IPS-20b (cell line): ENCODE measurements around the gene MYL5.
"Not testable (repeated sequence)": the region's sequence is repeated elsewhere in the genome, so short reads cannot be mapped to it uniquely, and the experiment has no call there.

Experiments
- H3K27ac ChIP-seq: one replicate; pipeline ENCODE4 v1.5.1; 2013; ENCODE audit warnings: low read length
- H3K27me3 ChIP-seq: 2 replicates; pipeline ENCODE4 v1.6.1; 2013; ENCODE audit warnings: mild to moderate bottlenecking, low read length, inconsistent platforms; ENCODE audit not compliant: insufficient read depth
- H3K36me3 ChIP-seq: 2 replicates; pipeline ENCODE4 v1.6.1; 2013; ENCODE audit warnings: low read depth, mild to moderate bottlenecking, inconsistent platforms, low read length, moderate library complexity; ENCODE audit not compliant: insufficient read depth
- H3K4me1 ChIP-seq: 2 replicates; pipeline ENCODE4 v1.6.1; 2013; ENCODE audit warnings: mild to moderate bottlenecking, control low read depth, inconsistent platforms, low read length, moderate library complexity; ENCODE audit not compliant: insufficient read depth
- H3K4me3 ChIP-seq: 2 replicates; pipeline ENCODE4 v1.5.1; 2013; ENCODE audit warnings: mild to moderate bottlenecking, low read length, inconsistent platforms
- H3K9ac ChIP-seq: 2 replicates; pipeline ENCODE4 v1.6.1; 2013; ENCODE audit warnings: low read depth, mild to moderate bottlenecking, inconsistent platforms, low read length, moderate library complexity
- H3K9me3 ChIP-seq: 2 replicates; pipeline ENCODE4 v1.6.1; 2013; ENCODE audit warnings: mild to moderate bottlenecking, low read depth, low read length, inconsistent platforms; ENCODE audit not compliant: insufficient read depth

The MYL5 gene

GRCh38 chr4:687048-687970 lies 13.0 kb downstream of the MYL5 start:
- Histone ChIP-seq H3K27me3 (peaks cover 19% of the 10 kb centered on the region; the same call in 1 of the 2 replicates), H3K9ac (no peak overlapping the region), H3K4me3 (no peak overlapping the region), H3K27ac (no peak overlapping the region), H3K4me1 (peaks cover 5% of the 10 kb centered on the region; the same call in 1 of the 2 replicates), H3K9me3 (no peaks in the 10 kb centered on the region), H3K36me3 (no peaks in the 10 kb centered on the region)

DNA sequence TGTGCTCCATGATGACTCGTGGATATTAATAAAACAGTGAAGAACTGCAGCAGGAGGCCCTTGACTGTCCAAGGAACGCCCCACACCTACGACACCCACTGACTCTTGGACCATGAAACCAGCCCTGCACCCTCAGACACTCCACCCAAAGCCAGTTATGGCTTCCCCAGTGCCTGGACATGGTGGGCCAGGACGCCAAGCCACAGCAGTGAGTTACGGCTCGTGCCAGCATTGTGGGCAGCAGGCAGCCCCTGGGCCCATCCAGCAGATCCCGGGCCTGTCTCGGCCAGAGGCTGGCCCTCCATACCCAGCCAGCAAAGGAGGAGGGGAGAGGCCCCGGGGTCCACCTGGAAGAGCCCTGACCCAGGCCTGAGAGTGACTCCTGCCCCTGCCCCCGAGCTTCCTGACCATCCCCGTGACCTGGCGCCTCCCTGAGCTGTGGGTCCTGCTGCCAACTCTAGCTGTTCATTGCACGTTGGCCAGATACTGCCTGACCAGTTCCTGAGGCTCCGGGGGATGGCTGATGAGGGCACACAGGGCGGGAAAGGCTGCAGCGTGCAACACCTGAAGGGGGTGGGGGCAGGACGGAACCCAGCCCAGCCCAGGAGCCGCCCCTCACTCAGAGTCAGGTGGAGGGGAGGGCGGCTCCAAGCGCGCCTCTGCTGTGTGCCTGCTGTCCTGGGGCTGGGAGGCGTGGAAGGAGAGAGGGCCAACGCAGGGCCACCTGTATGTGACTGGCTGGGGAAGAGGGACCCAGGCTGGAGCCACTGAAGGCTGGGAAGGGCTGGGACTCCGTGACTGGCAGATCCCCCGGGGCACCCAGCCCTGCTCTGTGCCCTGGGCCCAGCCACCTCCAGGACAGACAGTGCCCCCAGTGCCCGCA lies 13.9 kb downstream of the MYL5 start:
- Histone ChIP-seq H3K4me3 (peak overlapping the region; percentile 60), H3K9ac (peak overlapping the region; percentile 41; the same call in 1 of the 2 replicates)

GRCh38 chr4:688854-689681 lies 14.7 kb downstream of the MYL5 start, which contains the start of gene SLC49A3:
Gene SLC49A3, minus strand, starts transcription at chr4:689151. Its CDS starts 24 bp downstream, at chr4:689127.
- Histone ChIP-seq H3K9ac (peak within 1 kb of the TSS; percentile 55; the same call in 1 of the 2 replicates), H3K9me3 (no peaks in the 10 kb centered on the region), H3K4me1 (peaks cover 5% of the 10 kb centered on the region), H3K27ac (no peak within 1 kb of the TSS), H3K27me3 (peaks cover 19% of the 10 kb centered on the region; the same call in 1 of the 2 replicates), H3K36me3 (no peaks in the 10 kb centered on the region), H3K4me3 (peak within 1 kb of the TSS; percentile 60)

More for the DNA sequence above, 13.9 kb downstream of the MYL5 start:
- peaks cover 5% of the 10 kb centered on the region for H3K4me1 ChIP-seq
- H3K9me3 ChIP-seq: no peaks in the 10 kb centered on the region
- H3K27ac ChIP-seq: no peak overlapping the region
- peaks cover 19% of the 10 kb centered on the region; the same call in 1 of the 2 replicates for H3K27me3 ChIP-seq
- no peaks in the 10 kb centered on the region for H3K36me3 ChIP-seq

GRCh38 chr4:689723-690122 lies 15.4 kb downstream of the MYL5 start:
- Histone ChIP-seq H3K4me3 (peak overlapping the region; percentile 60; the same call in 1 of the 2 replicates), H3K27me3 (peaks cover 19% of the 10 kb centered on the region; the same call in 1 of the 2 replicates), H3K27ac (no peak overlapping the region), H3K4me1 (peaks cover 5% of the 10 kb centered on the region), H3K9ac (peak overlapping the region; percentile 55; the same call in 1 of the 2 replicates), H3K9me3 (peaks cover 2% of the 10 kb centered on the region; the same call in 1 of the 2 replicates), H3K36me3 (no peaks in the 10 kb centered on the region)

GRCh38 chr4:692771-693554 lies 18.6 kb downstream of the MYL5 start:
- Histone ChIP-seq H3K27ac (no peak overlapping the region), H3K36me3 (no peaks in the 10 kb centered on the region), H3K4me1 (peaks cover 5% of the 10 kb centered on the region), H3K9me3 (peaks cover 5% of the 10 kb centered on the region; the same call in 1 of the 2 replicates), H3K27me3 (peaks cover 16% of the 10 kb centered on the region; the same call in 1 of the 2 replicates), H3K4me3 (no peak overlapping the region), H3K9ac (no peak overlapping the region)

GRCh38 chr4:694341-694940 lies 20.1 kb downstream of the MYL5 start:
- not testable (repeated sequence) for H3K9ac ChIP-seq, H3K4me1 ChIP-seq, H3K4me3 ChIP-seq, H3K27me3 ChIP-seq, H3K9me3 ChIP-seq, H3K36me3 ChIP-seq, H3K27ac ChIP-seq

DNA sequence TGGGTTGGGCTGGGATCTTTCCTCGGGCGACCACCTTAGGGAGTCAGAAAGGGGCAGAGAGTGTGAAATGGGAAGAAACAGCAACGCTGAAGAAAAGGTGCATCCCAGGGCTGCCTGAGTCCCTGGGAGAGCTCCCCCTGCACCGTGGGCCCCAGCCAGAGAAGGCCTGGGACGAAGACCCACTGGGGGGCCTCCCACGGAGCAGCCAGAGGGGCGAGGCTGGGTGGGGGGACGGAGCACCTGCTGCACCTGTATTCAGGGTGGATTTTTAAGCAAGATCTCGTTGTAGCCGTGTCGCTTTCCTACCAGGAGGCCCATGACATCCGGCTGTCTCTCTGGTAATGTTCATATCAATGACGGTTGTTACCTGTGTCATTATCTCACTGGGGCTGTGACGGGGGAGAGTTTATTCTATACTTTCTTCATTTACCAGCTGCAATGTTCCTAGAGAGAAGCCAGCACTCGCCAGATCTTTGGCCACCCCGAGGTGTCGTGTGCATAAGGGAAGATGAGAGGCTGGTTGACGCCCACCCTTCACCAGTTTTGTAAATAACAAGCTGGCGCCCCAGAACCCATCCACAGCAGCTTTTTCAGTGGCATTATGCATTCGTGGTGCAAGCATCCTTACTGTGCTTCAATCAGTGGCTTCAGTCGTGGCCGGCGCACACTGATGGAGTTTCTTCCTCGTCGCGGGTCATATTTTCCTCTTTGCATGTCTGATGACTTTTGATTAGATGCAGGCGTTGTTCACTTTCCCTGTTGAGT lies 25.7 kb downstream of the MYL5 start:
- Histone ChIP-seq H3K27ac (no peak overlapping the region), H3K9ac (no peak overlapping the region), H3K9me3 (0 out of 2 replicates have a peak, but pooled peaks cover under 1% of the 10 kb centered on the region), H3K36me3 (no peaks in the 10 kb centered on the region), H3K27me3 (peaks cover 13% of the 10 kb centered on the region), H3K4me1 (no peaks in the 10 kb centered on the region), H3K4me3 (no peak overlapping the region)

- no peak overlapping the region for H3K9ac ChIP-seq
- no peak overlapping the region for H3K4me3 ChIP-seq
- no peak overlapping the region for H3K27ac ChIP-seq
- no peaks in the 10 kb centered on the region for H3K4me1 ChIP-seq
- H3K9me3 ChIP-seq: no peaks in the 10 kb centered on the region
- peaks cover 16% of the 10 kb centered on the region for H3K27me3 ChIP-seq
- H3K36me3 ChIP-seq: no peaks in the 10 kb centered on the region
These were observed 26.4 kb downstream of the MYL5 start for GRCh38 chr4:700587-701264.

GRCh38 chr4:702618-703048 lies 28.3 kb downstream of the MYL5 start:
- H3K9me3 ChIP-seq: no peaks in the 10 kb centered on the region
- H3K9ac ChIP-seq: no peak overlapping the region
- H3K27me3 ChIP-seq: peaks cover 16% of the 10 kb centered on the region
- no peaks in the 10 kb centered on the region for H3K36me3 ChIP-seq
- no peaks in the 10 kb centered on the region for H3K4me1 ChIP-seq
- H3K4me3 ChIP-seq: no peak overlapping the region
- H3K27ac ChIP-seq: no peak overlapping the region
